Right lobe of liver (tissue), 4 donors: ENCODE results near the gene KRTAP19-1.

Experiments
- CTCF ChIP-seq, 4 donors: fragments of 200-600 bp in 3 of 4; fragments of 450-650 bp in 1 of 4; IDR thresholded peaks; one replicate each; pipeline versions ENCODE4 v1.5.1 to v1.8.0; 2016 to 2022; ENCODE audit warnings: antibody characterized with exemption in 4 of 4, mild to moderate bottlenecking in 2 of 4
- POLR2A ChIP-seq: fragments of 450-650 bp; IDR thresholded peaks from one replicate; pipeline ENCODE4 v1.6.1; 2017; ENCODE audit warnings: antibody characterized with exemption, mild to moderate bottlenecking
- donor health status: DM: no; HTN: no; CAD: no.
- donor health status: DM: no; HTN: no; CAD: no.
- donor health status: DM: no; HTN: yes; CAD: no.

- no peak for TF ChIP-seq CTCF (IDR thresholded peaks at IDR 0.05)
- TF ChIP-seq POLR2A = no peak
These were observed 33.1 kb downstream of the KRTAP19-1 start for GRCh38 chr21:30447056-30447455.
